ENCODE measurements around the gene P2RY8.

Gene P2RY8, protein sequence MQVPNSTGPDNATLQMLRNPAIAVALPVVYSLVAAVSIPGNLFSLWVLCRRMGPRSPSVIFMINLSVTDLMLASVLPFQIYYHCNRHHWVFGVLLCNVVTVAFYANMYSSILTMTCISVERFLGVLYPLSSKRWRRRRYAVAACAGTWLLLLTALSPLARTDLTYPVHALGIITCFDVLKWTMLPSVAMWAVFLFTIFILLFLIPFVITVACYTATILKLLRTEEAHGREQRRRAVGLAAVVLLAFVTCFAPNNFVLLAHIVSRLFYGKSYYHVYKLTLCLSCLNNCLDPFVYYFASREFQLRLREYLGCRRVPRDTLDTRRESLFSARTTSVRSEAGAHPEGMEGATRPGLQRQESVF

GRCh38 chrX:1537031-1537715 lies at the start of gene P2RY8:
TSS of gene P2RY8 (minus strand) at chrX:1537185. CDS start at chrX:1466558, 70,627 bp downstream.
- H3K4me3 ChIP-seq (ENCODE audit: low read depth, low read length) = no peak within 1 kb of the TSS
- TF ChIP-seq, protein P1, sequence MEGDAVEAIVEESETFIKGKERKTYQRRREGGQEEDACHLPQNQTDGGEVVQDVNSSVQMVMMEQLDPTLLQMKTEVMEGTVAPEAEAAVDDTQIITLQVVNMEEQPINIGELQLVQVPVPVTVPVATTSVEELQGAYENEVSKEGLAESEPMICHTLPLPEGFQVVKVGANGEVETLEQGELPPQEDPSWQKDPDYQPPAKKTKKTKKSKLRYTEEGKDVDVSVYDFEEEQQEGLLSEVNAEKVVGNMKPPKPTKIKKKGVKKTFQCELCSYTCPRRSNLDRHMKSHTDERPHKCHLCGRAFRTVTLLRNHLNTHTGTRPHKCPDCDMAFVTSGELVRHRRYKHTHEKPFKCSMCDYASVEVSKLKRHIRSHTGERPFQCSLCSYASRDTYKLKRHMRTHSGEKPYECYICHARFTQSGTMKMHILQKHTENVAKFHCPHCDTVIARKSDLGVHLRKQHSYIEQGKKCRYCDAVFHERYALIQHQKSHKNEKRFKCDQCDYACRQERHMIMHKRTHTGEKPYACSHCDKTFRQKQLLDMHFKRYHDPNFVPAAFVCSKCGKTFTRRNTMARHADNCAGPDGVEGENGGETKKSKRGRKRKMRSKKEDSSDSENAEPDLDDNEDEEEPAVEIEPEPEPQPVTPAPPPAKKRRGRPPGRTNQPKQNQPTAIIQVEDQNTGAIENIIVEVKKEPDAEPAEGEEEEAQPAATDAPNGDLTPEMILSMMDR (IDR thresholded peaks at IDR 0.05; ENCODE audit: control insufficient read depth, extremely low read depth, insufficient read depth) = no peak
- DNase-seq (ENCODE audit: low read depth) = no peak

GRCh38 chrX:1584237-1585011 lies 47.4 kb upstream of the P2RY8 start:
- TF ChIP-seq, protein P1 (IDR thresholded peaks at IDR 0.05; ENCODE audit: control insufficient read depth, extremely low read depth, insufficient read depth) = no peak

GRCh38 chrX:1582686-1583437 lies 45.9 kb upstream of the P2RY8 start:
- DNase-seq (ENCODE audit: low read depth) = no peak
- H3K4me3 ChIP-seq (ENCODE audit: low read depth, low read length) = no peak overlapping the region
- TF ChIP-seq, protein P1 (IDR thresholded peaks at IDR 0.05; ENCODE audit: control insufficient read depth, extremely low read depth, insufficient read depth) = no peak

More at GRCh38 chrX:1584237-1585011, 47.4 kb upstream of the P2RY8 start:
- H3K4me3 ChIP-seq (ENCODE audit: low read depth, low read length) = no peak overlapping the region
- DNase-seq (ENCODE audit: low read depth) = no peak

DNA sequence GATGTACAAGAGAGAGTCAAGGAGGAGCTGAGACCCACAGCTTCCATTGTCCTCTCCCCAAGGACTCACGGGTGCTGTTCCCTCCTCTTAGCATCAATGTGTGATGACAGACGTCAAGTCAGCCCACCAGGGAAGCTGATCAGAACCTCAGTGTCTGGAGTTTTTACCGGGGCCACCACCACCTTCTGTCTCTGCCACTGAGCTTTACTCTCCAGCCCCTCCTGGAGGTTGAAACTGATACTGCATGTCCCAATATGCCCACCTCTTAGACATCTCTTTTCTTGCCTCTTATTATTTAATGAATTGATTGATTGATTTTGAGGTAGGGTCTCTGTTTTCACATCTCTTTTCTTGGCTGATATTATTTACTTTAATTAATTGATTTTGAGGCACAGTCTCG lies 44.1 kb upstream of the P2RY8 start:
- DNase-seq (ENCODE audit: low read depth) = no peak
- TF ChIP-seq, protein P1 (IDR thresholded peaks at IDR 0.05; ENCODE audit: control insufficient read depth, extremely low read depth, insufficient read depth) = peak; percentile 64
- no peak overlapping the region for H3K4me3 ChIP-seq (ENCODE audit: low read depth, low read length)

DNA sequence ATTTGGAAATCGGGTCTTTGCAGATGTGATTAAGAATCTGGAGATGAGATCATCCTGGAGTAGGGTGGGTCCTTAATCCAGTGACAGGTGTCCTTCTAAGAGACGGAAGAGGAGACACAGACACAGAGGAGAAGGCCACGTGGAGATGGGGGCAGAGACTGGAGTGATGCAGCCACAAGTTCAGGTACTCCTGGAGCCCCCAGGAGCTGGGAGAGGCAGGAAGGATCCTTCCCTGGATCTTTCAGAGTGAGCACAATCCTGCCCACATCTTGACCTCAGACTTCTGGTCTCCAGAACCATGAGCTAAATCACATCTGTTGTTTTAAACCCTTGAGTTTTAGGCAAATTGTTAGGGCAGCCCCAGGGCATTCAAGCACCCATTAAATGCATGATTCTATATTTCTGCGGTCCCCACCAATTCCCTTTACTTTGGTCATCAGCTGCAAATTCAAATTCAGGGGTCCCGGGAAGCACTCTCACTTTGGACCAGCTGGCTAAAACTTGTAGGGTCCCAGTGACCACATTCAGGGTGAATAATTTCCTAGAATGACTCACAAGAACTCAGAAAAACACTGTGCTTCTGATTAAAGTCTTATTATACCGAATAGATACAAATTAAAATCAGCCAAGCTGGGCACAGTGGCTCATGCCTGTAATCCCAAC lies 41.7 kb upstream of the P2RY8 start:
- no peak for DNase-seq (ENCODE audit: low read depth)
- H3K4me3 ChIP-seq (ENCODE audit: low read depth, low read length) = no peak overlapping the region
- TF ChIP-seq, protein P1 (IDR thresholded peaks at IDR 0.05; ENCODE audit: control insufficient read depth, extremely low read depth, insufficient read depth) = no peak

GRCh38 chrX:1577845-1578244 lies 40.9 kb upstream of the P2RY8 start:
- H3K4me3 ChIP-seq (ENCODE audit: low read depth, low read length) = no peak overlapping the region
- TF ChIP-seq, protein P1 (IDR thresholded peaks at IDR 0.05; ENCODE audit: control insufficient read depth, extremely low read depth, insufficient read depth) = no peak
- no peak for DNase-seq (ENCODE audit: low read depth)
